Measurements from ENCODE around the gene TRIO.

DNA sequence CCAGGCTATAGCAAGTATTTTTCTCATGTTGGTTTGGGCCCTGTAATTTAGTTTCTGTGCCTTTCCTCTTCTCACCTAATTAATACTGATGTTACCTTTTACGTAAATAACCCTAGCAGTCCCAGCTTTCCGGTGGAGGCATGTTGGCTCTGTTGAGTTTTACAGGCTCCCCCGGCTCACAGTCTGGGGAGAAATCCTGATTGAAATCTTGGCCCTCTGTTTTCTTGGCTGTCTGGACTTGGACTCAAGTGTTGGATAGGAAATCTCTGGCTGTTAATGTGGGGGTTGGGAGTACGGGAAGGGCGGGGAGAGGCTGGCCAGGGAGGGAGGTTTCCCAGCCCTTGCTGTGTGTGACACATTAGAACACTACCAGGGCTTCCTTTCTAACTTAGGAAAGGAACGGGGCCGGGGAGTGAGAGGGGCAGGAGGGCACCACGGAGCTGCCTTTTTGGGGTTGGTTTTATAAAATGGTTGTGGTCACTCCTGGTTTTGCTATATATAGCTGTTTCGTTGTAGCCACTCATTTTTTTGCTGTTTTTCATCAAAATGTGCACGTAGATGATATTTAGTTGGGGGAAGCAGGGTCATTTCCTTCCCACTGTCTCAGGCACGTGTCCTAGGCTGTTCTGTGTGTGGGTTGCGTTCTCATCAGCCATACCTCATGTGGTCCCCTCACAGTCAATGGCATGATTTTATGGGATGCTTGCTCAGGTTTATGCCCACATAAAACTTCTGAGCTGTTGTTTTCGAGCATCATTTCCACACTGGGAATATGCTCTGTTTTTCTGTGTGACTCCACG is 11.0 kb downstream of the TRIO start:
- TF ChIP-seq, protein P1, sequence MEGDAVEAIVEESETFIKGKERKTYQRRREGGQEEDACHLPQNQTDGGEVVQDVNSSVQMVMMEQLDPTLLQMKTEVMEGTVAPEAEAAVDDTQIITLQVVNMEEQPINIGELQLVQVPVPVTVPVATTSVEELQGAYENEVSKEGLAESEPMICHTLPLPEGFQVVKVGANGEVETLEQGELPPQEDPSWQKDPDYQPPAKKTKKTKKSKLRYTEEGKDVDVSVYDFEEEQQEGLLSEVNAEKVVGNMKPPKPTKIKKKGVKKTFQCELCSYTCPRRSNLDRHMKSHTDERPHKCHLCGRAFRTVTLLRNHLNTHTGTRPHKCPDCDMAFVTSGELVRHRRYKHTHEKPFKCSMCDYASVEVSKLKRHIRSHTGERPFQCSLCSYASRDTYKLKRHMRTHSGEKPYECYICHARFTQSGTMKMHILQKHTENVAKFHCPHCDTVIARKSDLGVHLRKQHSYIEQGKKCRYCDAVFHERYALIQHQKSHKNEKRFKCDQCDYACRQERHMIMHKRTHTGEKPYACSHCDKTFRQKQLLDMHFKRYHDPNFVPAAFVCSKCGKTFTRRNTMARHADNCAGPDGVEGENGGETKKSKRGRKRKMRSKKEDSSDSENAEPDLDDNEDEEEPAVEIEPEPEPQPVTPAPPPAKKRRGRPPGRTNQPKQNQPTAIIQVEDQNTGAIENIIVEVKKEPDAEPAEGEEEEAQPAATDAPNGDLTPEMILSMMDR (IDR thresholded peaks at IDR 0.05): no peak
- TF ChIP-seq, protein P2, sequence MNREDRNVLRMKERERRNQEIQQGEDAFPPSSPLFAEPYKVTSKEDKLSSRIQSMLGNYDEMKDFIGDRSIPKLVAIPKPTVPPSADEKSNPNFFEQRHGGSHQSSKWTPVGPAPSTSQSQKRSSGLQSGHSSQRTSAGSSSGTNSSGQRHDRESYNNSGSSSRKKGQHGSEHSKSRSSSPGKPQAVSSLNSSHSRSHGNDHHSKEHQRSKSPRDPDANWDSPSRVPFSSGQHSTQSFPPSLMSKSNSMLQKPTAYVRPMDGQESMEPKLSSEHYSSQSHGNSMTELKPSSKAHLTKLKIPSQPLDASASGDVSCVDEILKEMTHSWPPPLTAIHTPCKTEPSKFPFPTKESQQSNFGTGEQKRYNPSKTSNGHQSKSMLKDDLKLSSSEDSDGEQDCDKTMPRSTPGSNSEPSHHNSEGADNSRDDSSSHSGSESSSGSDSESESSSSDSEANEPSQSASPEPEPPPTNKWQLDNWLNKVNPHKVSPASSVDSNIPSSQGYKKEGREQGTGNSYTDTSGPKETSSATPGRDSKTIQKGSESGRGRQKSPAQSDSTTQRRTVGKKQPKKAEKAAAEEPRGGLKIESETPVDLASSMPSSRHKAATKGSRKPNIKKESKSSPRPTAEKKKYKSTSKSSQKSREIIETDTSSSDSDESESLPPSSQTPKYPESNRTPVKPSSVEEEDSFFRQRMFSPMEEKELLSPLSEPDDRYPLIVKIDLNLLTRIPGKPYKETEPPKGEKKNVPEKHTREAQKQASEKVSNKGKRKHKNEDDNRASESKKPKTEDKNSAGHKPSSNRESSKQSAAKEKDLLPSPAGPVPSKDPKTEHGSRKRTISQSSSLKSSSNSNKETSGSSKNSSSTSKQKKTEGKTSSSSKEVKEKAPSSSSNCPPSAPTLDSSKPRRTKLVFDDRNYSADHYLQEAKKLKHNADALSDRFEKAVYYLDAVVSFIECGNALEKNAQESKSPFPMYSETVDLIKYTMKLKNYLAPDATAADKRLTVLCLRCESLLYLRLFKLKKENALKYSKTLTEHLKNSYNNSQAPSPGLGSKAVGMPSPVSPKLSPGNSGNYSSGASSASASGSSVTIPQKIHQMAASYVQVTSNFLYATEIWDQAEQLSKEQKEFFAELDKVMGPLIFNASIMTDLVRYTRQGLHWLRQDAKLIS (CRISPR knock-in tag; IDR thresholded peaks at IDR 0.05; ENCODE audit: borderline replicate concordance): no peak
